Central memory CD4-positive, alpha-beta T cell (primary cell): Measurements from ENCODE around the gene CHRM1.
"Not testable (repeated sequence)": the region's sequence is repeated elsewhere in the genome, so short reads cannot be mapped to it uniquely, and the experiment has no call there.

Experiments used
- DNase-seq: peaks from one replicate; pipeline ENCODE4 v3.0.0; 2022

Gene CHRM1

GRCh38 chr11:62874851-62875250 is 46.3 kb downstream of the CHRM1 start:
- no peak for DNase-seq

- DNase-seq, result no peak
Measured at GRCh38 chr11:62865635-62866034, 55.5 kb downstream of the CHRM1 start.

DNA sequence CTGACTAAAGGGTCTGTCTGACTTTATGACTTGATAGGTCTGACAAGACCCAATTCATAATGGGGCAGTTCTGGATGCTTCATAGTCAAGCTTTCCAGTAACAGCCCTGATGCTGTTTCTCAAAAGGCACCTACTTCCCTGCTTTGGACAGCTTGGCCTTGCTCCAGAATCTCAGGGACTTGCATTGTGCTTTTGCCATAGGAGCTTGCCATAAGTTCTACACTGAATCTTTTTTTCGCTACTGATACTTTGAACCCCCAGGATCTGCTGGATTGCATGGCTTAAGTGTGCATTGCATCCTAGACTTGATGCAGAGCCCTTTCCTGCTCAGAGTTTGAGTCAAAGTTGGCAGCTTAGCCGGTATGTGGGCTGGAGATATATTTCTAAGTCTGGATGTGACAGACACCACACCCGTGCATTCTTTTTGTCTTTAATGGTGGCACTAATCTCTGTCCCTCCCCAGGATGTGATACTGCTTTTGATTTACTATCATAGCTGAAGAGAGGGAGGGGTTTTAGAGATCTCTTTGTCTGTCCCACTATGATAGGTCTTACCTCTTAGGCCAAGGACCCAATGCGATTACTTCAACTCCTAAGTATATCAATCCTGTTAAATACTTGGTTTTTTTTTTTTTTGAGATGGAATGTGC is 57.4 kb downstream of the CHRM1 start:
- DNase-seq, result no peak

DNA sequence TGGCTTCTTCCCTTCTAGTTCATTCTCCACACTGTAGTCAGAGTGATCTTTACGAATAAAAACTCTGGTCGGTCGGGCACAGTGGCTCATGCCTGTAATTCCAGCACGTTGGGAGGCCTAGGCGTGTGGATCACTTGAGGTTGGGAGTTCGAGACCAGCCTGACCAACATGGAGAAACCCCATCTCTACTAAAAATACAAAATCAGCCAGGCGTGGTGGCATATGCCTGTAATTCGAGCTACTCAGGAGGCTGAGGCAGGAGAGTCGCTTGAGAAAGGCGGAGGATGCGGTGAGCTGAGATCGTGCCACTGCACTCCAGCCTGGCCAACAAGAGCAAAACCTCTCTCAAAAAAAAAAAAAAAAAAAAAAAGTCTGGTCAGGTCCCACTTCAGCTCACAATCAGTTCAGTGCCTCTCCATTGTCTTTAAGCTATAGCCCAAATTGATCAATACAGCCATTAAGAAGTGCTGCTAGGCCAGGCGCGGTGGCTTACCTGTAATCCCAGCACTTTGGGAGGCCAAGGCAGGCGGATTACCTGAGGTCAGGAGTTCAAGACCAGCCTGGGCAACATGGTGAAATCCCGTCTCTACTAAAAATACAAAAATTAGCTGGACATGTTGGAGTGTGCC is 59.5 kb downstream of the CHRM1 start:
- DNase-seq, result not testable (repeated sequence)

- no peak for DNase-seq
Measured at GRCh38 chr11:62860835-62861563, 60.2 kb downstream of the CHRM1 start.

GRCh38 chr11:62859281-62859703 is 61.9 kb downstream of the CHRM1 start:
- DNase-seq, result not testable (repeated sequence)
